Left cardiac atrium (tissue), 4 donors: Measurements from ENCODE around the gene GLYAT. TPM values are rescaled to one million over a fixed set of nuclear protein-coding genes. Genes with fewer than 3 reads are reported as not detected.
A peak's percentile ranks its signal among the peaks of the same experiment; 100 is the strongest.

Experiments
- ATAC-seq, 2 donors: fragments of 200-7000 bp; cut with Tn5 transposase; one replicate each; pipeline ENCODE4 v1.9.1; 2020; ENCODE audit warnings: mild to moderate bottlenecking in 2 of 2, moderate library complexity in 2 of 2
- DNase-seq: peaks from one replicate; pipeline ENCODE4 v3.0.0-alpha.2; 2020
- intact Hi-C, 2 donors: fragments of 100-400 bp; cut with DNase I; formaldehyde crosslinking; loops; one replicate each; pipeline versions ENCODE4 v1.14.1 to v1.15.1; 2022 to 2023
- long read RNA-seq: library from polyadenylated mRNA; unstranded; transcript quantifications from one replicate; pipeline ENCODE4 v2.0.0, GENCODE V29; 2021
- total RNA-seq, 2 donors: library from RNA; stranded (reverse); fragmentation: NEBNext Ultra II Directional; extraction: Animal tissue kit (Norgen Biotek cat#: 25700); gene quantifications; one replicate each; pipeline ENCODE4 v1.2.1, GENCODE V29; 2021
- donor health status: DM: no; HTN: yes; CAD: no.
- donor health status: DM: no; HTN: yes; CAD: no; lungs with severe emphysema.
- donor health status: DM: yes; HTN: yes; CAD: no.
- donor health status: Dilated cardiomyopathy.

Gene GLYAT, protein sequence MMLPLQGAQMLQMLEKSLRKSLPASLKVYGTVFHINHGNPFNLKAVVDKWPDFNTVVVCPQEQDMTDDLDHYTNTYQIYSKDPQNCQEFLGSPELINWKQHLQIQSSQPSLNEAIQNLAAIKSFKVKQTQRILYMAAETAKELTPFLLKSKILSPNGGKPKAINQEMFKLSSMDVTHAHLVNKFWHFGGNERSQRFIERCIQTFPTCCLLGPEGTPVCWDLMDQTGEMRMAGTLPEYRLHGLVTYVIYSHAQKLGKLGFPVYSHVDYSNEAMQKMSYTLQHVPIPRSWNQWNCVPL
- total RNA-seq: 1 to 10 TPM; 1.2 to 8.2 TPM
- long read RNA-seq: 0 reads

DNA sequence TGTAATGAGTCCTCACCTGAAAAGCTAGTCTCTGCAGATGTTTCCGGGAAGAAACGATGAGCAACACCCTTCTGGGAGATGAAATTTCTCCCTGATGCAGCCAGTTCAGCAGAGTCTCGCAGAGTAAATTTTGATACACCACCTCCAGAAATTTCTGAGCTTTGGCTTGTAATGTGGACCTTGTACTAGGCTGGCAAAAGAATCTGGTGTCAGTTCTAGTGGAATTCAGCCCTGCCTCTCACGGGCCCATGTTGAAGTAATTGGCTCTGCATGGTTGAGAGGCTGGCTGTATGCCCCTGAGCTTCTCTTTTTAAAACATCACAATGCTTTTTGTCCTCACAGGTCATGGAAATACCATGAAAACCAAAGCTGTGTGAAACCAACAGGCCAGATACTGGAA is at the start of gene GLYAT:
Gene GLYAT (minus strand): TSS at position 125 of the 400 bp plus-strand sequence. CDS start 7,447 bp downstream, outside the sequence.
- ATAC-seq: no peak
- intact Hi-C loops: no loop called here
- no peak for DNase-seq

DNA sequence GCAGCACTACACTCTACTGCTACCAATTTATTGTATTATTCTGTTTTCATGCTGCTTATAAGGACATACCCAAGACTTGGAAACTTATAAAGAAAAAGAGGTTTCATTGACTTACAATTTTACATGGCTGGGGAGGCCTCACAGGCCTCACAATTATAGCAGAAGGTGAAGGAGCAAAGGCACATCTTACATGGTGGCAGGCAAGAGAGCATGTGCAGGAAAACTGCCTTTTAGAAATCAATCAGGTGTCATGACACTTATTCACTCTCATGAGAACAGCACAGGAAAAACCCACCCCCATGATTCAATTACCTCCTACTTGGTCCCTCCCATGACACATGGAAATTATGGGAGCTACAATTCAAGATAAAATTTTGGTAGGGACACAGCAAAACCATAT is 49.6 kb upstream of the GLYAT start:
- no peak for ATAC-seq
- no peak for DNase-seq
- intact Hi-C loops: no loop called here

DNA sequence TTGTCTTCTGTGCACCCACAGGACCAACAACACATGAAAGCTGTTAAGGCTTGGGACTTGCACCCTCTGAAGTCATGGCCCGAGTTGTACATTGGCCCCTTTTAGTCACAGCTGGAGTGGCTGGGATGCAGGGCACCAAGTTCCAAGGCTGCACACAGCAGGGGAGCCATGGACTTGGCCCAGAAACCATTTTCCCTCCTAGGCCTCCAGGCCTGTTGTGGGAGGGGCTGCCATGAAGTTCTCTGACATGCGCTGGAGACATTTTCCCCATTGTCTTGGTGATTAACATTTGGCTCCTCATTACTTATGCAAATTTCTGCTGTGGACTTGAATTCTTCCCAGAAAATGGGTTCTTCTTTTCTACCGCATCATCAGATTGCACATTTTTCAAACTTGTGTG is 48.8 kb upstream of the GLYAT start:
- intact Hi-C loops: no loop called here
- DNase-seq (no peak), ATAC-seq (no peak)

DNA sequence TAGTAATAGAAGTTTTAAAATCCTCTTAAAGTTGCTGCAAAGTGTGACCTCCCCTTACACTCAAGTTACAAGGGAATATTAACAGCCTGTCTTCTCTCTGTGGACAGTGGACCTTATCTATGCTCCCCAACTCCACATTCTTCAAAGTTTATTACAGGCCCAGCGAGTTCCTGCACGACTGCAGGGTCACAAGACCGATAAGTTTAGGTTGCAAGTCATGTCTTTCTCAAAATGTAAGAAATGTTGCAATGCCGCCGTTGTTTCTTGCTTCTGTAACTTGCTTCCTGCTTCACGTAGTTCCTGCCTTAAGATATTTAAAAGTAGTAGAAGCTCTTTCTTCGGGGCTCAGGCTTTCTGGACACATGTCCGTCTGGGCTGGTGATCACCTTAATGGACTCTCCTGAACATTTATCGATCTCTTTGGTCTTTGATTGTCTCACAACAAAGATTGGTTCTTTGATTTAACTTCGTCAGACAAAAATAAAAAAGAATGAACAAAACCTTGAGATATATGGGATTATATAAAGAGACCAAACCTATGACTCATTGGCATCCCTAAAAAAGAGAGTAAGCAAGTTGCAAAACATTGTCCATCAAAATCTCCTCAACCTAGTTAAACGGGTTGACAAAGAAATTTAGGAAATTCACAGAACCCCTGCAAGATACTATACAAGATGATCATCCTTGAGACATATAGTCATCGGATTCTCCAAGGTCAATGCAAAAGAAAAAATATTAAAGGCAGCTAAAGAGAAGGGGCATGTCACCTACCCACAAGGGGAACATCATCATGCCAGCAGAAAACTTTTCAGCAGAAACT is 45.4 kb upstream of the GLYAT start:
- DNase-seq (no peak), ATAC-seq (no peak)
- intact Hi-C loops: no loop called here

DNA sequence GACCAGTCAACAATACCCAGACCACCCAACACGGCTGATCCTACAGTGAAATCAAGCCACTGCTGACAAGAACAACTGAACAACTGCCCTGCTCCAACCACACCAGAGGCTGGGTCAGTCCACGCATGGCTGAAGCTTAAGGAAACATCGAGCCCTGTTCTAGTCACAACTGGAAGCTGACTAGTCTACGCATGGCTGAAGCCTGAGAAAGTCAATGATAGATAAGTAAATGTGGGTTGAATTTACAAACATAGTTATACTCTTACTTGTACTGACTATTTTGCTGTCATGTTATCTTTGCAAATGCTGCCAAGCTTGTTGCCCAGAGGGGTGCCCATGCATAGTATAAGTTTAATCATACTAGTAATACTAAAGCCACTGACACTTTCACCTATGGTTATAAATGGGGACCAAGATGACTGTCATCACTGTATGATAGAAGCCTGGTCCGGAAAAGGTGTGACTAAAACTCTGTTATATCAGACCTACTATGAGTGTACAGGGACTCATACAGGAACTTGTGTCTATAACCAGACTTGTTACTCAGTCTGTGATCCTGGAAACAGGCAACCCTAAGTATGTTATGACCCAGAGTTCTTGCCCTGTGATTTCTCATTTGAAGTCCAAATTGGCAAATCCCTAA is 43.4 kb upstream of the GLYAT start:
- DNase-seq (no peak), ATAC-seq (no peak)
- intact Hi-C loops: no loop called here

DNA sequence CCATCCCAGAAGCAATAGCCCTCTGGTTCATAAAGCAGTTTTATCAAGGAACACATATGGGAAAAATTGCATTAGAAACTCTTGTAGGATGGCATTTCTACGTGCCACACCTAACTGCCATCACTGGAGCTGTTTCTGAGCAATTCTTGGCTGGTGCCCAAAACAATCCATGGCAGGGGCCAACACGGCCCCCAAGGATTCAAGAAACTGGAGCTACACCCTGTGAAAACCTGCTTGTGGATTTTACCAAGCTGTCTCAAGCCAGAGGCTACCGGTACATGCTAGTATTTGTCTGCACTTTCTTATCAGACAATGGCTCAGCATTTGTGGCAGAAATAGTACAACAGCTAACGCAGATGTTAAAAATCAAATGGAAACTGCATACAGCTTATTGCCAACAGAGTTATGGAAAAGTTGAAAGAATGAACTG is 42.4 kb upstream of the GLYAT start:
- intact Hi-C loops: no loop called here
- DNase-seq (no peak), ATAC-seq (no peak)

DNA sequence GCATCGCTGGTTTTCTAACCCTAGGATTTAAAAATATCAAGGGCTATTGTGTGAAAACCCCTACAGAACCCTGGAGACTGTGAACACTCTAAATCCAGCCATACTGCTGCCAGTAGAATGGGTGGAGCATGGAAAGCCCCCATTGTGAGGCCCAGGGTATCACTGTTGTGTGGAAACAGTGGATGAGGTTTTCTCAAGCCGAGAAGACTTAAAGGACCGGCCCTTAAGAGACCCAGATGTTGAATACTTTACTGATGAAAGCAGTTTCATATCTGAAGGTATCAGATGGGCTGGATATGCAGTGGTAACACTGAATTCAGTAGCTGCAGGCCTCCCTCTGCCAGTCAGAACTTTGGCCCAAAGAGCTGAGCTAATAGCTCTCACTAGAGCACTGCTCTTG is 41.6 kb upstream of the GLYAT start:
- DNase-seq: no peak
- intact Hi-C loops: no loop called here
- no peak for ATAC-seq

DNA sequence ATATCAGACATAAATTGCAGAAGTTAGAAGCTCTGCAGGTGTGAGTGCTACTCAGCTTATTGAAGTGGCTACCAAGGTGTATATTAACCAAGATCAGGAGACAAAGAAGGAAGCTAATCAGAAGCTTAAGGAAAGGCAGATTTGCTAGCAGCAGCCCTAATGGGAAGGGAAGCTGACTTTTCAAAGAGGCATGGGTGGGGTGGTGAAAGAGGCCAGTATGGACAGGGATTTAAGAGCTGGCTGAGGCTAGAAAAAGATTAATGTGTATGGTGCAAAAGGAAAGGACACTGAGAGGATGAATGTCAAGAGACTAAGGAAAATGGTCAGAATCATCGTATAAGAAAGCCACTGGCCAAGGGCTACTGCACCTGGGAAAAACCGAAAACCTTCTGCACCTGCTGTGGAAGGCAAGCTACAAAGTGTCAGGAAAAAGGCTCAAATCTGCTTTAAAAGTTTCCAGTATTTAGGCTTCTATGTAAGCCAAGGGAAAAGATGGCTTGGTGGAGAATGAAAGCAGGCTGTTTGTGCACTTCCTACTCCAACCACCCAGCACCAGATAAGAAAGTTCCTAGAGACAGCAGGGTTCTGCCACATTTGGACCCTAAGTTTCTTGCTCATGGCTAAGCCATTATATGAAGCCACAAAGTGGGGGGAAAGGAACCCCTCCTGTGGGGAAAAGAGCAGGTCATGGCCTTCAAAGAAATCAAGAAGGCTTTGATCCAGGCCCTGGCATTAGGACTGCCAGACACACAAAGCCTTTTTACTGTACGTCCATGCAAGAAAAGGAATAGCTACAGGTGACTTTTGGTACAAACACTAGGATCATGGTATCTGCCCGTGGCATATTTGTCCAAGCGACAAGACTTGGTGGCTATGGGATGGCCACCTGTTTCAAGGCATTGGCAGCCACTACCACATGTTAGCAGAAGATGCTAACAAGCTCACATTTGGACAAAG is 40.9 kb upstream of the GLYAT start:
- ATAC-seq (no peak), DNase-seq (no peak)
- intact Hi-C loops: no loop called here

DNA sequence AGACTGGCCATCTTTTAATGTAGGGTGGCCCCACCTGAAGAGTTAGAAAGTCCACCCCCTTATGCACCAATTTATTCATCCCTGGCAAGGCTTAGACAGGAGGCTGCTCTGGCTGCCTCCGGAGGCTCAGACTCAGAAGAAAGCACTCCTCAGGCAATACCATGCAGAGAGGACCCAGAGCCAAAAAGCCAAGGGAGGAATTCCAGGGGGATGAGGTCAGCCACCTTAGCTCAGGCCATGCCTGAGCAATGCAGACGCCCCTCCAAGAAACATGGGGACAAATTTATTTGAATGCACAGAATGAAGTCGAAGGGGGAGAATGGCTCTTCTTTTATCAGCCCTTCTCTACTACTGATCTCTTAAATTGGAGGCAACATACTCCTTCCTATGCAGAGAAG is 39.7 kb upstream of the GLYAT start:
- intact Hi-C loops: no loop called here
- no peak for DNase-seq
- ATAC-seq: no peak

DNA sequence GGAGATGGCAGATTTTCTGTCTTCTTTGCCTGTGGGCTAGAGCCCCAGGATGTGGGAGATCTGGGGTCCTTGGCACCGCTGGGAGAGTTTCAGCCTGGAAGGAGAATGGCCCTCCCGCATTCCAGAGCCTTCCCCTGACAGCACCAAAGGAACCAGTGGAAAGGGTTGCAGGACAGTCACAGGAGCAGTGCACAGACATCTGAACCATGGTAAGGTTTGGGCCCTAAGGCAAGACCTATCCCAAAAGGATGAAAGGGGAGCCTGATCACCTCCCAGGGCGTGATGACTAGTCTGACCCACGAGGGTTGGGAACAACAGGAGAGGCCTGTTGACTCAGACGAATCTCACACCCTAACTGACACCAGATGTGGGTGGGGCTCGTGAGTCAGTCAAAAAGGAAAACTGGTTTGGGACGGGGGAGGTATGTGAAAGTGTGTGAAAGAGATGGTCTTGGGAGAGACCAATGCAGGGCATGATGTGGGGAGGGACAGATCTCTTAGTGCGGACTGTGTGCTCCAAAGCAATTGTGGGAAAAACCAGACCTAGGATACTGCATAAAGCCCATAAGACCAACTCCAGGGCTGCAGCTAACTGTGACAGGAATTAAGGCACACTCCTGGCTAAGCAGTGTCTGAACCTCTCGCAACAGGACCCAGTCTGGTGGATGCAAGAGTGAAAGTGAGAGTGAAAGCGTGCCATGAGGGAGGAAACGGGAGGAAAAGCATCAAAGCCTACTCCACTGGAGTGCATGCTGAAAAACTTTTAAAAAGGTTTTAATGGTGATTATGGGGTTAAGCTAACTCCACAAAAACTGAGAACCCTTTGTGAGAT is 39.1 kb upstream of the GLYAT start:
- DNase-seq (no peak), ATAC-seq (no peak)
- intact Hi-C loops: no loop called here

DNA sequence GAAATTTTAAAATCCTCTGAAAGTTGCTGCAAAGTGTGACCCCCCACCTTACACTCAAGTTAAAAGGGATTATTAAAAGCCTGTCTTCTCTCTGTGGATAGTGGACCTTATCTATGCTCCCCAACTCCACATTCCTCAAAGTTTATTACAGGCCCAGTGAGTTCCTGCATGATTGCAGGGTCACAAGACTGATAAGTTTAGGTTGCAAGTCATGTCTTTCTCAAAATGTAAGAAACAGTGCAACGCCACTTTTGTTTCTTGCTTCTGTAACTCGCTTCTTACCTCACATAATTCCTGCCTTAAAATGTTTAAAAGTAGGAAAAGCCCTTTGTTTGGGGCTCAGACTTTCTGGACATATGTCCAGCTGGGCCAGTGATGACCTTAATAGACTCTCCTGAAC is 38.4 kb upstream of the GLYAT start:
- ATAC-seq (no peak), DNase-seq (no peak)
- intact Hi-C loops: no loop called here

DNA sequence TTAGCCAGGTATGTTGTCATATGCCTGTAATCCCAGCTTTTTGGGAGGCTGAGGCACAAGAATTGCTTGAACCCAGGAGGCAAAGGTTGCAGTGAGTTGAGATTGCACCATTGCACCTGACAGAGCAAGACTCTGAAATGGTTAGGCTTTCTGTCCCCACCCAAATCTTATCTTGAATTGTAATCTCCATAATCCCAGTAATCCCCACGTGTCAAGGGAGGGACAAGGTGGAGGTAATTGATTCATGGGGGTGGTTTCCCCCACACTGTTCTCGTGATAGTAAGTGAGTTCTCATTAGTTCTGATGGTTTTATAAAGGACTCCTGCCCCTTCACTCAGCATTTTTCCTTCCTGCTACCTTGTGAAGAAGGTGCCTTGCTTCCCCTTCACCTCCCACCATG is 37.6 kb upstream of the GLYAT start:
- no peak for DNase-seq
- ATAC-seq: no peak
- intact Hi-C loops: no loop called here

DNA sequence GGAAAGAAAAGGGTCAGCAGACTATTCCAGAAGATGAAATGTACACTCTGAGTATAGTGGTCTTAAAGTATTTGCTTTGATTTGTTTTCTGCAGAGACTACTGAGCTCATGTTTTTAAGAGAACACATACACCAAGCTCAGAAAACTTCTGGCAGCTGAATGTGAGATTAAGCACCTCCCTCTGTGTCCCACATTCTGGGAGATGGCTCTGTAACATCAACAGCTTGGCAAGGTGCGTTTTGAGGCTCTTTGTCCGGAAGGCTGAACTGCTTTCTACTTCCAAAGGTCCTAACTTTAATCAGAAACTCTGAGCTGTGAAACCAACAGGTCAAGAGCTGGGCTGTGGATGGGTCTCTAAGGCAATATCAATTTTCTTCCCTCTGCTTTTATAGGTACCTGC is 36.4 kb upstream of the GLYAT start:
- ATAC-seq (no peak), DNase-seq (no peak)
- intact Hi-C loops: no loop called here

DNA sequence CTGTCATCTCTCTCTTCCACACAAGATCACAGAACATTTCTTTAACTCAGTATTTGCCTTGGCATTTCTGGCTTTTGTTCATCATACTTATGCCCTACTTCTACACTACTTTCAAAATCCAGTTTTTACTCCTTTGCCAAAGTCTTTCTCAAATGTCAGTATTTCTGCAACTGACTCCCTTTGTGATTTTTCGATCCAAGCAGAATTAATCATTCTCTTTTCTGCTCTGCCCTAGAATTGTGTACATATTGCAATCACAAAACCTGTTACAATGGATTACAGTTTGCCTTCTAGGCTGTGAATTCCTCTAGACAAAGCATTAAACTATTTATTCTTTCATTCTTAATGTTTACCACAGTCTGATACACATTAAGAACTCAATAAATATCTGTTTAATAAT is 33.3 kb upstream of the GLYAT start:
- peak in 1 of 2 donors; percentile 47 for ATAC-seq
- DNase-seq: no peak
- intact Hi-C loops: no loop called here

DNA sequence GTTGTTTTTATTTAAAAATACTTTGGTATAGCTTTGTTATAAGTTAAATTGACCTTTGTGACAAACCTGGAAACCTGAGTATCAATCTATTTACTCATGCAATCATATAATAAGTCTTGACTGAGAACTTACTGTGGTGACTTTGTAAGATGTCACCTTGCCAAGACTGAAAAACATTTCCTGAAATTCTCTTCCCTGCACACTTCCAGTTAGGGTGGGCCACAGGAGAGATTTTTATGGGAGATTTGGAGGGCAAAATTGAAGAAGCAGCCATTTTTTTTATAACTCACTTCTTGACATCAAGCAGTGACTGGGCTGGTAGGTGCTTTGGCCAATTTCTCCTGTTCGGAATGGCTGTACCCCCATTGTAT is 31.4 kb upstream of the GLYAT start:
- no peak for ATAC-seq
- DNase-seq: no peak
- intact Hi-C loops: no loop called here

DNA sequence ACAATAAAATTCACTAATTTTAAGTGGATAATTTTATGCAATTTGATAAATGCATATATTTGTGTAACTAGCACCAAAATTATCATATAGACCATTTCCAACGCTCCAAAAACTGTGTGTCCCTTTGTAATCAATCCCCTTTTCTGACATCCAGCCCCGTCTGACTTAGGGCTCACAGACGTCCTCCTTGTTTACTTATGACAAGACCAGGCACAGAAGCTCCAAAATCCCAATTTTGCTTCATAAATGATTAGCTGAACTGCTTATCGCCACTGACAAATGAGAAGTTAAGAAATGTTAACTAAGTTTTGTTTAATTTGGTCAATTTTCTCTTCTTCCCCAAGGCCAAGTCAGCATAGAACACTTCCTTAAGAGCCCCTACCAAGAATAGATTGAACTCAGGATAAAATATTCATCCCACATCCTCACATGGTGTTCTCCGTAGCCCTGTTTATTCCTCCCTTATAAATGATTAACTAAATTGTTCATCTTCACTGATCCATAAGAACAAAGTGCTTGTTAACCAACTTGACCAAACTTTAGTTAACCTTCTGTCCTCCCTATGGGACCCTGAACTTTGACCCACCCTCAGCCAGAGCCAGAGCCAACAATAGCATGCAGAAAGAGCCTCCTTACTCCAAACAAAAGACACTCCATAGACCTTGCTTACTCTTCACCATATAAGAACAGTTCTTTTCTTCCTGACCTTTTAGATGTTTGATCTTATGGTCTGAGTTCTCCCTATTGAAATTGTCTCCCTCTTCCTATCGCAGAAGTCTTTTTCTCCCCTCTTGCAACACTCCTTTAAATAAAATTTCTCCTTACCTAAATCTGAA is 30.8 kb upstream of the GLYAT start:
- DNase-seq (no peak), ATAC-seq (no peak)
- intact Hi-C loops: no loop called here

DNA sequence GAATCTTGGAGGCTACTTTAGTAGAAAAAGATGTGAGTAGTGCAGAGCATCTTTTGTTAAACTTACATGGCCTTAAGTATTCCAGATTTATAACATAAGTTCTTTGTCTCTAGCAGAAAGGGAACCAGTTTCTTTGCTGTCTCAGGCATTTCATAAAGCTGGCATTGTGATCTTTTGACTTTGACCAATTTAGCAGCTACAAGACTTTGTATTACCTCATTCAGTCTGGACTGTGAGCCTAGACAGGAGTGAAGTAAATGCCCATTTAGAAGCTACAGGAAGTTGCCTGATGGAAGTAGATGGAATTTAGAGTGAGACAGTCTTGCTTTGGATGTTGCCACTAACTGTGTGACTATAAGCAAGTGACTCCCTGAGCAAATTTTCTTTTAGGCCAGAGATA is 25.7 kb upstream of the GLYAT start:
- intact Hi-C loops: no loop called here
- ATAC-seq (no peak), DNase-seq (no peak)
